Calu3 (cell line): ENCODE results near the gene ABL1. TPM values are rescaled to one million over a fixed set of nuclear protein-coding genes. Genes with fewer than 3 reads are reported as not detected.

Experiments used
- BruUV-seq: library from RNA; stranded (reverse); fragments of 400-500 nt; replicated peaks from 2 replicates; lab custom pipeline; 2021; lab: Mats Ljungman, UMichigan
- CTCF ChIA-PET: fragments of 300-600 bp; sonication (Branson Sonifier 250); formaldehyde crosslinking; loops from one replicate; lab custom pipeline; 2022; ENCODE audit warnings: antibody characterized with exemption; lab: Charles Lee
- DNase-seq: peaks from one replicate; pipeline ENCODE4 v3.0.0; 2022
- H3K27ac Mint-ChIP-seq: one replicate; pipeline ENCODE4 v1.8.0; 2022; ENCODE audit warnings: mixed read lengths; ENCODE audit not compliant: unreplicated experiment
- H3K27me3 Mint-ChIP-seq: one replicate; pipeline ENCODE4 v1.8.0; 2022; ENCODE audit warnings: mixed read lengths; ENCODE audit not compliant: unreplicated experiment
- H3K36me3 Mint-ChIP-seq: one replicate; pipeline ENCODE4 v1.8.0; 2022; ENCODE audit warnings: mild to moderate bottlenecking, moderate library complexity, mixed read lengths; ENCODE audit not compliant: insufficient read depth, unreplicated experiment
- H3K4me1 Mint-ChIP-seq: one replicate; pipeline ENCODE4 v1.8.0; 2022; ENCODE audit warnings: mild to moderate bottlenecking, low read depth, mixed read lengths; ENCODE audit not compliant: unreplicated experiment
- H3K4me3 Mint-ChIP-seq: one replicate; pipeline ENCODE4 v1.8.0; 2022; ENCODE audit warnings: mild to moderate bottlenecking, low read depth, moderate library complexity, mixed read lengths; ENCODE audit not compliant: unreplicated experiment
- H3K9me3 Mint-ChIP-seq: one replicate; pipeline ENCODE4 v1.8.0; 2022; ENCODE audit warnings: low read depth, mixed read lengths; ENCODE audit not compliant: unreplicated experiment
- intact Hi-C: fragments of 100-400 bp; cut with micrococcal nuclease; formaldehyde crosslinking; loops from one replicate; pipeline ENCODE4 v1.10.0; 2022; ENCODE audit not compliant: unreplicated experiment
- total RNA-seq: library from RNA; stranded (reverse); gene quantifications from 2 replicates; pipeline ENCODE4 v1.2.3, GENCODE V29; 2022
- TF ChIP-seq, protein P1 (sequence below): fragments of 200-600 bp; IDR thresholded peaks from one replicate; pipeline ENCODE4 v1.8.0; 2022; ENCODE audit warnings: antibody characterized with exemption; ENCODE audit not compliant: unreplicated experiment

ABL1 gene
- total RNA-seq, 1 experiment from 2014 or later, result 30.0 TPM

DNA sequence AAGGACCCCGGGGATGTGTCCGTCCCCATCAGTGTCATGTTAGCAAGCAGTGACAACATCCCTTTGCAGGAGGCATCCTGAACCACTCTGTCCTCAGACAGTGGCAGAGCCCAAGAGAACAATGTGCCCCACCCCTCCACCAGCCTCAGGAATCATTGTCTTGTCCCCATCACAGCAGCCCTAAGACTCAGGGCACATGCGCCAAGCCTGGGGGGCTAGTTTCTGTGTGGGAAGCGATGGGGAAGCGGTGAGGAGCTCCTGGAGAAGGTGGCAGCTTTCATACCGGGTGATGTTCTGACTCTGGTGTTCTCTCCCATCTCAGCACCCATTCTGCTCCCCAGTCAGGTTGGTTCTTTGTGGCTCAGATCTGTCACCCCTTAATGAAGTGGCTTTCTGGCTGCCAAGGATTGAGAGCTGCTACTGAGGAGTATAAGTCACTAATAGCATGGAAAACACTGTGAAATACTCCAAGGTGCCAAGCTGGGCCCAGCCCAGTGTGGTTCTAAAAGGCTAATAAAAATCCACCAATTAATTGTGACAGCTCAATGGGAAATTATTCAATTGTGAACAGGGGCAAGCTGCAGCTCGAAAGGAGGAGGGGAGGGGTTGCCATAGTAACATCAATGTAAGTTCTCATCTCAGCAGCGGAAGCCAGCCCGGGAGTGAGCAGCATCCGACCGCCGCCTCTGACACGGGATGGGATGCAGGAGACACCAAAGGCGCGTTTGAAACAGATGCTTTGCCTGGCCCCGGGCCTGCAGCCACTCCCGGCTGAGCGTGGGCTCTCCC is 56.8 kb downstream of the ABL1 start:
- BruUV-seq, result no TSS peak
- CTCF ChIA-PET, result no interaction called here
- H3K4me1 Mint-ChIP-seq, result no peaks in the 10 kb centered on the region
- H3K4me3 Mint-ChIP-seq, result no peak overlapping the region
- no peak for DNase-seq
- peaks cover 4% of the 10 kb centered on the region for H3K36me3 Mint-ChIP-seq
- no peaks in the 10 kb centered on the region for H3K9me3 Mint-ChIP-seq
- TF ChIP-seq, protein P1, sequence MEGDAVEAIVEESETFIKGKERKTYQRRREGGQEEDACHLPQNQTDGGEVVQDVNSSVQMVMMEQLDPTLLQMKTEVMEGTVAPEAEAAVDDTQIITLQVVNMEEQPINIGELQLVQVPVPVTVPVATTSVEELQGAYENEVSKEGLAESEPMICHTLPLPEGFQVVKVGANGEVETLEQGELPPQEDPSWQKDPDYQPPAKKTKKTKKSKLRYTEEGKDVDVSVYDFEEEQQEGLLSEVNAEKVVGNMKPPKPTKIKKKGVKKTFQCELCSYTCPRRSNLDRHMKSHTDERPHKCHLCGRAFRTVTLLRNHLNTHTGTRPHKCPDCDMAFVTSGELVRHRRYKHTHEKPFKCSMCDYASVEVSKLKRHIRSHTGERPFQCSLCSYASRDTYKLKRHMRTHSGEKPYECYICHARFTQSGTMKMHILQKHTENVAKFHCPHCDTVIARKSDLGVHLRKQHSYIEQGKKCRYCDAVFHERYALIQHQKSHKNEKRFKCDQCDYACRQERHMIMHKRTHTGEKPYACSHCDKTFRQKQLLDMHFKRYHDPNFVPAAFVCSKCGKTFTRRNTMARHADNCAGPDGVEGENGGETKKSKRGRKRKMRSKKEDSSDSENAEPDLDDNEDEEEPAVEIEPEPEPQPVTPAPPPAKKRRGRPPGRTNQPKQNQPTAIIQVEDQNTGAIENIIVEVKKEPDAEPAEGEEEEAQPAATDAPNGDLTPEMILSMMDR, result no peak
- no peak overlapping the region for H3K27ac Mint-ChIP-seq
- intact Hi-C loops, result no loop called here
- no peaks in the 10 kb centered on the region for H3K27me3 Mint-ChIP-seq

DNA sequence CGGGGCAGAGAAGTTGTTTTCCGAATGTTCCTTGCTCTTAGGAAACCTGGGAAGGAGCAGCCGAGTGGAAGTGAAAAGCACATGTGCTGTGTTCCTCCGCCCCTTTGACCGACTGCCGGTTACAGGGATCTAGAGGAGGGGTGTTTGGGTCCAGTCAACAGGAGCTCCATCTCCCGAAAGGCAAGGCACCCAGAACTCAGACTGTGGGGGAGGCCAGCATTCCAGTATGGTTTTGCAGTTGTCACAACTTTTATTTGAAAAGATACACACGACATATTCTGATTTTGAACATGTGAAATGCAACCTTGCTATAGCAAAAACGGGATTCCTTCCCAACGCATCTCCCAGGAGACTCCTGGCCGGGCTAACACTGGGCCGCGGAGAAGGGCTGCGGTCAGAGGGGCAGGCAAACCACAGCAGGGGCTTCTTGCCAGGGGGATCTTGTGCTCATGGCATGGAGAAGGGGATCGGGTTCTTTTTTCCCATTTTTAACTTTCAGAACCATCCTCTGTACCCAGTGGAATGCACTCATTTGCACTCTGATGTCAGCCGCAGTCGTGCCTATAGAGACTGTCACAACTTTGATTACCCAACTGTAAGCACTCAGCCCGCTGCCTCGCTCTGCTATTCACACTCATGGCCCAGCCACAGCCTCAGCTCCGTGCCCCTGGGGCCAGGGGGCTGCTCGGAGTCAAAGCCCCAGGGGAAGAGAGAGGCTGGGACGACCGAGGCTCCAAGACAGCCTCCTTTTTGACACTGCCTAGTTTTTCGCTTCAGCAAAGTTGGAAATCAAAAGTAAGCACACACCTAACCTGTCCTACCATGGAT is 57.6 kb downstream of the ABL1 start:
- TF ChIP-seq, protein P1, result no peak
- no peaks in the 10 kb centered on the region for H3K4me1 Mint-ChIP-seq
- H3K27me3 Mint-ChIP-seq, result no peaks in the 10 kb centered on the region
- H3K9me3 Mint-ChIP-seq, result no peaks in the 10 kb centered on the region
- H3K27ac Mint-ChIP-seq, result no peak overlapping the region
- peaks cover 4% of the 10 kb centered on the region for H3K36me3 Mint-ChIP-seq
- CTCF ChIA-PET, result no interaction called here
- no peak overlapping the region for H3K4me3 Mint-ChIP-seq
- BruUV-seq, result no TSS peak
- intact Hi-C loops, result no loop called here
- DNase-seq, result no peak

DNA sequence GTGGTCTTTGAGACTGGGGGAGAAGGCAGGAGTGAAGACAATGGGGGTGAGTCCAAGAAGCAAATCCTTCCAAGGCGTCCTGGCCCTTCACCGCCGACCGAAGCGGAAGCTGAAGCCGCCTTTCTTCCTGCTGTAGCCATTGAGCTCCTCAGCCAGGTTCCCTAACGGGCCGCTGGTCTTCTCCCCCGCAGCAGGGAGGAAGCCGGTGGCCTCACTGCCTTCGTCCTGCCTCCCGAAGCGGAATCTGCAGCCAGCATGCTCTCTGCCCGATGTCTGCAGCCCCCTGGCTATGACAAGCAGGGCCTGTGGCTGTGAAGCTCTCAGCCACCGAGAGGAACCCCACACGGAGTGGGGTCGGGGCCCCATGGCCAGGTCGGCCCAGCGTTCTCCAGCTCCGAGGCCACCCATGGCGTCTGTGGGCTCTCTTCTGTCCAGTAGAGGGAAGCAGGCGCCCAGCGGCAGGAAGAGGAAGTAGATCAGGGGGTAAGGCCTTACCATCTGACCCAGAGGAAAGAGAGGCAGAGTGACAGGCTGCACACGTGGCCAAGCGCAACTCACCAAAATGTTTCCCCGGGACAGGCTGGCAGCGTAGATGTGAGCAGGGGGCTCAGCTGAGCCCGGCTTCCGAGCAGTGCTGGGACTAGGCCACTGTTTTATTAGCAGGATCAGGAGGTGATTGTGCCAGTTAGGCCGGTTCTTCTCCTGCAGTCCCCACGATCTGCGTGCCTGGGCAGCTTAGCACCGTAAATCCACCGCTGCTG is 58.5 kb downstream of the ABL1 start:
- TF ChIP-seq, protein P1, result no peak
- Mint-ChIP-seq H3K27ac (no peak overlapping the region), H3K27me3 (no peaks in the 10 kb centered on the region), H3K4me3 (no peak overlapping the region), H3K36me3 (no peaks in the 10 kb centered on the region), H3K9me3 (no peaks in the 10 kb centered on the region), H3K4me1 (no peaks in the 10 kb centered on the region)
- CTCF ChIA-PET, result no interaction called here
- DNase-seq, result no peak
- BruUV-seq, result no TSS peak
- intact Hi-C loops, result no loop called here

DNA sequence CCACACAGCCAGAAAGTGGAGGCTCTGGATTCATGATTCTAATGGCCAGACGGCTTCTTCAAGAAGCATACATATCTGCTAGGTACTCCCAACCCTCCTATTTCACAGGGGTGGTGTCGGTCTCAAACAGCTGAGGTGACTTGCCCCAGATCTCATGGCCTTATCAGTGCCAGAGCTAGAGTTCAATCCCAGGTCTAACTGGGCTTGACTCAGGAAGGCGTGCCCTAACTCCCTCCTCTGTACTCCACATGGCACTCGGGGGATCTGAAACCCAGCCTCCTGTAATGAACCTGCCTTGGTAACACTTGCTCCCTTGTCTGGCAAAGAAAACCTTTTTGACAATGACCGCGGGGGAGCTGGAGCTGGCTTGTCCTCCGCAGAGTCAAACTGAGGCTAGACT is 59.5 kb downstream of the ABL1 start:
- Mint-ChIP-seq H3K9me3 (no peaks in the 10 kb centered on the region), H3K27ac (no peak overlapping the region), H3K27me3 (peaks cover 5% of the 10 kb centered on the region), H3K36me3 (no peaks in the 10 kb centered on the region), H3K4me3 (no peak overlapping the region), H3K4me1 (no peaks in the 10 kb centered on the region)
- TF ChIP-seq, protein P1, result no peak
- no TSS peak for BruUV-seq
- CTCF ChIA-PET, result no interaction called here
- no peak for DNase-seq
- intact Hi-C loops, result no loop called here
